Parathyroid adenoma (tissue), 2 donors: Measurements from ENCODE around the gene ZNF839.

Experiments used
- H2AFZ ChIP-seq: fragments of 300-600 bp; sonication (generic); one replicate; pipeline ENCODE4 v1.7.0; 2017; ENCODE audit warnings: antibody characterized with exemption, mild to moderate bottlenecking
- H3K27ac ChIP-seq: fragments of 300-600 bp; sonication (generic); one replicate; pipeline ENCODE4 v1.7.0; 2017
- H3K27me3 ChIP-seq: fragments of 300-600 bp; sonication (generic); one replicate; pipeline ENCODE4 v1.7.0; 2017; ENCODE audit warnings: low read length; ENCODE audit not compliant: control insufficient read depth, insufficient read depth
- H3K36me3 ChIP-seq: fragments of 300-600 bp; sonication (generic); one replicate; pipeline ENCODE4 v1.7.0; 2017; ENCODE audit warnings: low read length; ENCODE audit not compliant: control insufficient read depth, insufficient read depth
- H3K4me1 ChIP-seq: fragments of 300-600 bp; sonication (generic); one replicate; pipeline ENCODE4 v1.7.0; 2017; ENCODE audit warnings: control low read depth
- H3K4me2 ChIP-seq: fragments of 300-600 bp; sonication (generic); one replicate; pipeline ENCODE4 v1.7.0; 2017; ENCODE audit warnings: low read length
- H3K4me3 ChIP-seq: fragments of 300-600 bp; sonication (generic); one replicate; pipeline ENCODE4 v1.7.0; 2017; ENCODE audit warnings: low read depth, low read length
- H3K79me2 ChIP-seq: fragments of 300-600 bp; sonication (generic); one replicate; pipeline ENCODE4 v1.7.0; 2017; ENCODE audit warnings: control low read depth
- H3K9ac ChIP-seq: fragments of 300-600 bp; sonication (generic); one replicate; pipeline ENCODE4 v1.7.0; 2017; ENCODE audit warnings: mild to moderate bottlenecking
- H3K9me3 ChIP-seq: fragments of 300-600 bp; sonication (generic); one replicate; pipeline ENCODE4 v1.7.0; 2017; ENCODE audit warnings: low read length; ENCODE audit not compliant: control insufficient read depth
- TF ChIP-seq, protein P1 (sequence below): fragments of 300-600 bp; sonication (generic); IDR thresholded peaks from one replicate; pipeline ENCODE4 v1.7.0; 2017; ENCODE audit warnings: antibody characterized with exemption, mild to moderate bottlenecking
- donor health status: primary hyperparathyroidism.

ZNF839 gene

DNA sequence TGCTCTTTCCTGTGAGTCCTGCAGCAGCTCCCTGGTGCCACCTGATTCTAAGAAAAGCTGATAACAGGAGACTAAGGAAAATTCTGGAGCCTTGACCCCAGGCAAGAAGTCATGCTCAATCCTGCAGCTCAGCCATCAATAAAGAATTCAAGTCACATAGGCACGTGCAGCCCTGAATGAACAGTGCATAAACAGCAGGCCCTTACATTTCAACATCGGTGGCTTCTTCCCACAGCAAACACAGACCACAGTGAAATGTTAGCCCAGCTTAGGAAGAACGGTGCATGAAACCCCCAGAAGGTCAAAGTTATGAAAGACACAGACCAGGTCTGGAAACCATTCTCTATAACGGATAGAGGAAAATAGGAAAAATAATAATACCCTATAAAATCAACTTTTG is 32.7 kb downstream of the ZNF839 start:
- TF ChIP-seq, protein P1, sequence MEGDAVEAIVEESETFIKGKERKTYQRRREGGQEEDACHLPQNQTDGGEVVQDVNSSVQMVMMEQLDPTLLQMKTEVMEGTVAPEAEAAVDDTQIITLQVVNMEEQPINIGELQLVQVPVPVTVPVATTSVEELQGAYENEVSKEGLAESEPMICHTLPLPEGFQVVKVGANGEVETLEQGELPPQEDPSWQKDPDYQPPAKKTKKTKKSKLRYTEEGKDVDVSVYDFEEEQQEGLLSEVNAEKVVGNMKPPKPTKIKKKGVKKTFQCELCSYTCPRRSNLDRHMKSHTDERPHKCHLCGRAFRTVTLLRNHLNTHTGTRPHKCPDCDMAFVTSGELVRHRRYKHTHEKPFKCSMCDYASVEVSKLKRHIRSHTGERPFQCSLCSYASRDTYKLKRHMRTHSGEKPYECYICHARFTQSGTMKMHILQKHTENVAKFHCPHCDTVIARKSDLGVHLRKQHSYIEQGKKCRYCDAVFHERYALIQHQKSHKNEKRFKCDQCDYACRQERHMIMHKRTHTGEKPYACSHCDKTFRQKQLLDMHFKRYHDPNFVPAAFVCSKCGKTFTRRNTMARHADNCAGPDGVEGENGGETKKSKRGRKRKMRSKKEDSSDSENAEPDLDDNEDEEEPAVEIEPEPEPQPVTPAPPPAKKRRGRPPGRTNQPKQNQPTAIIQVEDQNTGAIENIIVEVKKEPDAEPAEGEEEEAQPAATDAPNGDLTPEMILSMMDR: no peak
- H3K9me3 ChIP-seq: no peaks in the 10 kb centered on the region
- no peaks in the 10 kb centered on the region for H3K27me3 ChIP-seq
- no peaks in the 10 kb centered on the region for H3K36me3 ChIP-seq
- no peak overlapping the region for H3K4me2 ChIP-seq
- no peak overlapping the region for H3K4me3 ChIP-seq
- H3K79me2 ChIP-seq: peaks cover 14% of the 10 kb centered on the region
- no peak overlapping the region for H2AFZ ChIP-seq
- peak overlapping the region; percentile 2 for H3K27ac ChIP-seq
- H3K4me1 ChIP-seq: no peaks in the 10 kb centered on the region
- H3K9ac ChIP-seq: no peak overlapping the region

DNA sequence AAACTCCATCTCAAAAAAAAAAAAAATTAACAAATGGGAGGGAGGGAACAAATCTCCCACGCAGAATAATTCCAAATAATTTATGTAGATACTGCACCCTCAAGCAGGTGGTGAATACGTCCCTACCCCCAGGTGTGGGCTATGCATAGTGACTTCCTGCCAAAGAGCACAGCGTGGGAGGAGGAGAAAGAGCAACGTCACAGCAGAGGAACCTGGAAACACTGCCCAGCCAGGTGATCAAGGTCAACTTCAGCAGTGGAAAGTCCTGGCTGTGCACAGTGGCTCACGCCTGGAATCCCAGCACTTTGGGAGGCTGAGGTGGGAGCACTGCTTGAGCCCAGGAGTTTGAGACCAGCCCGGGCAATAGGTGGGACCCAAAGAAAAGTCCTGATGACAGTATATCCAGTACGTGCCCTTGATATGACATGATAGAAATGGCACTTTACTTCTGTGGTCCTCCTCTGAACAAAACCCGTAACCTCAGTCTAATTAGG is 33.6 kb downstream of the ZNF839 start:
- TF ChIP-seq, protein P1: no peak
- Histone ChIP-seq H3K4me3 (no peak overlapping the region), H3K9me3 (no peaks in the 10 kb centered on the region), H3K4me1 (no peaks in the 10 kb centered on the region), H3K4me2 (no peak overlapping the region), H3K36me3 (no peaks in the 10 kb centered on the region), H3K27ac (no peak overlapping the region), H2AFZ (no peak overlapping the region), H3K79me2 (peaks cover 14% of the 10 kb centered on the region), H3K9ac (no peak overlapping the region), H3K27me3 (no peaks in the 10 kb centered on the region)

DNA sequence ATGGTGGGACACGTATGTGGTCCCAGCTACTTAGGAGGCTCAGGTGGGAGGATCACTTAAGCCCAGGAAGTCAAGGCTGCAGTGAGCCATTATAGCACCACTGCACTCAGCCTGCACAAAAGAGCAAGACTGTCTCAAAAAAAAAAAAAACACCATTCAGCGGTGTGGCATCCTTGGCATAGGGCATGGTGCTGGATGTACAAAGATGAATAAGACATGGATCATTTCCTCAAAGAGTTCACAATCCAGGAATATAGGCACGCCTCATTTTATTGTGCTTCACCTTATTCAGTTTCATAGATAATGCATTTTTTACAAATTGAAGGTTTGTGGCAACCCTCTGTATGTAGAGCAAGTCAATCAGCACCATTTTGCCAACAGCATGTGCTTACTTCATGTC is 36.7 kb downstream of the ZNF839 start:
- Histone ChIP-seq H3K4me3 (no peak overlapping the region), H3K79me2 (peaks cover 21% of the 10 kb centered on the region), H2AFZ (no peak overlapping the region), H3K9me3 (no peaks in the 10 kb centered on the region), H3K4me1 (no peaks in the 10 kb centered on the region), H3K4me2 (no peak overlapping the region), H3K27me3 (no peaks in the 10 kb centered on the region), H3K9ac (no peak overlapping the region), H3K27ac (no peak overlapping the region), H3K36me3 (no peaks in the 10 kb centered on the region)
- TF ChIP-seq, protein P1: no peak

DNA sequence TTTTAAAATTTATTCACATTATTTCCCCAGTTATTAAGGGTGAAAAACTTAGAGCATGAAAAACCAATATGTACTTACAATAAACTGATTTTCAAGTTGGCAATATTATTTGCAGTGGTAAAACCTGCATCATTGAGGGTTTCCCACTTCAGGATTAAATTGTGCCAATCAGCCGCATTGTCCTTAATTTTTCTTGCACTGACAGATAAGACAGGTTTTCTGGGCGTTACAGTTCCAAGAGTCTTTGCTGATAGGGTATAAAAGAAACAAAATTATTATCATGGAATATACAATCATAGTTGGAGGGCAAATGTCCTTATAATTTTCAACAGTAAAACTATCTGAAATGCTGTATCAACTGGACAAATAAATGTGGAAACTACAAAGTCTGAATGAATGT is 39.8 kb downstream of the ZNF839 start:
- no peak overlapping the region for H3K9ac ChIP-seq
- H3K36me3 ChIP-seq: no peaks in the 10 kb centered on the region
- peaks cover 14% of the 10 kb centered on the region for H3K4me1 ChIP-seq
- TF ChIP-seq, protein P1: no peak
- no peaks in the 10 kb centered on the region for H3K9me3 ChIP-seq
- H3K27me3 ChIP-seq: no peaks in the 10 kb centered on the region
- peaks cover 34% of the 10 kb centered on the region for H3K79me2 ChIP-seq
- no peak overlapping the region for H3K4me3 ChIP-seq
- H3K27ac ChIP-seq: no peak overlapping the region
- H3K4me2 ChIP-seq: no peak overlapping the region
- no peak overlapping the region for H2AFZ ChIP-seq

DNA sequence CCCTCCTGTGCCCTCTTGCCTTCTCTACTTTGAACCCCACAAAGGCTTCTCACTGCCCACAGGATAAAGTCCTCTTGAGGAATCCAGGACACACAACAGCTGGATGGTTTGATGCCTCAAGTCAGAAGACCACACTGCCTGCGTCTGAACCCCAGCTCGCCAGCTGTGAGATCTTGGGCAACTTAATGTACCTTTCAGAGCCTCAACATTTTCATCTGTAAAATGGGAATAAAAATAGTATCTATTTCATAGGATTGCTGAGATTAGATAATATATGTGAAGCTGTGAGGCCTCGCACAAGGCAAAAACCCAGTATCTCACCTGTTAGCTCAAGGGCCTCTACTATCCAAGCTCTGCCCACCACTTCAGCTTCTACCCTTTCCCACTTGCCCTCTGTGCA is 40.8 kb downstream of the ZNF839 start:
- H2AFZ ChIP-seq: no peak overlapping the region
- no peak overlapping the region for H3K27ac ChIP-seq
- no peak overlapping the region for H3K4me3 ChIP-seq
- H3K9me3 ChIP-seq: no peaks in the 10 kb centered on the region
- TF ChIP-seq, protein P1: no peak
- peaks cover 14% of the 10 kb centered on the region for H3K4me1 ChIP-seq
- H3K36me3 ChIP-seq: no peaks in the 10 kb centered on the region
- no peaks in the 10 kb centered on the region for H3K27me3 ChIP-seq
- H3K9ac ChIP-seq: no peak overlapping the region
- peaks cover 29% of the 10 kb centered on the region for H3K79me2 ChIP-seq
- no peak overlapping the region for H3K4me2 ChIP-seq
